Islet of Langerhans (tissue), 1 donor: Measurements from ENCODE around the gene AGBL4.

ENCODE experiments used
- FAIRE-seq: peaks from one replicate; lab custom pipeline; 2011; peaks lifted over from hg19 to GRCh38; lab: Jason Lieb, UNC

Gene AGBL4

GRCh38 chr1:48760857-48761256 is 1262.9 kb downstream of the AGBL4 start:
- FAIRE-seq, result no peak

- FAIRE-seq, result no peak
Observed at GRCh38 chr1:48758976-48759375, 1264.8 kb downstream of the AGBL4 start.

GRCh38 chr1:48757363-48757762 is 1266.4 kb downstream of the AGBL4 start:
- FAIRE-seq, result no peak

- no peak for FAIRE-seq
Observed at GRCh38 chr1:48756683-48757316, 1267.0 kb downstream of the AGBL4 start.

- FAIRE-seq, result no peak
Observed at GRCh38 chr1:48753293-48753692, 1270.5 kb downstream of the AGBL4 start.

- no peak for FAIRE-seq
Observed at GRCh38 chr1:48750109-48750508, 1273.6 kb downstream of the AGBL4 start.

- no peak for FAIRE-seq
Observed at GRCh38 chr1:48749068-48749467, 1274.7 kb downstream of the AGBL4 start.

- FAIRE-seq, result no peak
Observed at GRCh38 chr1:48746906-48747305, 1276.8 kb downstream of the AGBL4 start.

- no peak for FAIRE-seq
Observed at GRCh38 chr1:48744032-48744431, 1279.7 kb downstream of the AGBL4 start.

GRCh38 chr1:48743480-48743879 is 1280.3 kb downstream of the AGBL4 start:
- no peak for FAIRE-seq

GRCh38 chr1:48741380-48741779 is 1282.4 kb downstream of the AGBL4 start:
- FAIRE-seq, result peak; percentile 96

GRCh38 chr1:48740621-48741020 is 1283.1 kb downstream of the AGBL4 start:
- FAIRE-seq, result no peak

- FAIRE-seq, result no peak
Observed at GRCh38 chr1:48739091-48739490, 1284.7 kb downstream of the AGBL4 start.

- no peak for FAIRE-seq
Observed at GRCh38 chr1:48738356-48738755, 1285.4 kb downstream of the AGBL4 start.

- FAIRE-seq, result no peak
Observed at GRCh38 chr1:48735796-48736195, 1288.0 kb downstream of the AGBL4 start.

- no peak for FAIRE-seq
Observed at GRCh38 chr1:48730164-48730910, 1293.4 kb downstream of the AGBL4 start.

- FAIRE-seq, result no peak
Observed at GRCh38 chr1:48728584-48728983, 1295.2 kb downstream of the AGBL4 start.

- FAIRE-seq, result no peak
Observed at GRCh38 chr1:48726557-48727215, 1297.1 kb downstream of the AGBL4 start.

GRCh38 chr1:48726139-48726538 is 1297.6 kb downstream of the AGBL4 start:
- no peak for FAIRE-seq

GRCh38 chr1:48725341-48726046 is 1298.3 kb downstream of the AGBL4 start:
- no peak for FAIRE-seq

GRCh38 chr1:48720929-48721328 is 1302.8 kb downstream of the AGBL4 start:
- no peak for FAIRE-seq

GRCh38 chr1:48718705-48719104 is 1305.0 kb downstream of the AGBL4 start:
- FAIRE-seq, result no peak

GRCh38 chr1:48718116-48718630 is 1305.6 kb downstream of the AGBL4 start:
- FAIRE-seq, result no peak
